Measurements from ENCODE around the gene PTK6.
"Not testable (repeated sequence)": the region's sequence is repeated elsewhere in the genome, so short reads cannot be mapped to it uniquely, and the experiment has no call there.

Gene PTK6

GRCh38 chr20:63536997-63537524 lies at the start of gene PTK6:
TSS of gene PTK6 (minus strand) at chr20:63537376. CDS start at chr20:63537314, 62 bp downstream.
- DNase-seq: no peak

GRCh38 chr20:63586797-63587196 lies 49.6 kb upstream of the PTK6 start:
- DNase-seq: no peak

GRCh38 chr20:63585616-63586565 lies 48.7 kb upstream of the PTK6 start:
- DNase-seq: no peak

GRCh38 chr20:63582382-63583063 lies 45.3 kb upstream of the PTK6 start:
- no peak for DNase-seq

- DNase-seq: peak; percentile 70
Measured at GRCh38 chr20:63580796-63581461, 43.8 kb upstream of the PTK6 start.

GRCh38 chr20:63579017-63579694 lies 42.0 kb upstream of the PTK6 start:
- no peak for DNase-seq

- DNase-seq: peak; percentile 29
Measured at GRCh38 chr20:63578224-63579016, 41.2 kb upstream of the PTK6 start.

GRCh38 chr20:63577317-63577894 lies 40.2 kb upstream of the PTK6 start:
- DNase-seq: no peak

- DNase-seq: no peak
Measured at GRCh38 chr20:63576311-63576710, 39.1 kb upstream of the PTK6 start.

GRCh38 chr20:63574829-63575743 lies 37.9 kb upstream of the PTK6 start:
- DNase-seq: no peak

GRCh38 chr20:63574156-63574828 lies 37.1 kb upstream of the PTK6 start, which contains the start of gene HELZ2:
TSS of gene HELZ2 (minus strand) at chr20:63574239. CDS start at chr20:63572385, 1,854 bp downstream.
- DNase-seq: no peak

- no peak for DNase-seq
Measured at GRCh38 chr20:63573647-63574131, 36.5 kb upstream of the PTK6 start.

GRCh38 chr20:63572788-63573646 lies 35.8 kb upstream of the PTK6 start:
- DNase-seq: no peak

GRCh38 chr20:63572071-63572787 lies 35.1 kb upstream of the PTK6 start:
- DNase-seq: no peak

GRCh38 chr20:63571087-63571478 lies 33.9 kb upstream of the PTK6 start:
- DNase-seq: not testable (repeated sequence)

GRCh38 chr20:63570281-63571086 lies 33.3 kb upstream of the PTK6 start:
- DNase-seq: no peak

Measured in SHP77 treated with DMSO at 0.1 percent for 48 hours (cell line).